ENCODE results near the gene TMEM161B. TPM values are rescaled to one million over a fixed set of nuclear protein-coding genes. Genes with fewer than 3 reads are reported as not detected.

The TMEM161B gene
- 11.3 and 15.3 TPM in 2 replicates for total RNA-seq

DNA sequence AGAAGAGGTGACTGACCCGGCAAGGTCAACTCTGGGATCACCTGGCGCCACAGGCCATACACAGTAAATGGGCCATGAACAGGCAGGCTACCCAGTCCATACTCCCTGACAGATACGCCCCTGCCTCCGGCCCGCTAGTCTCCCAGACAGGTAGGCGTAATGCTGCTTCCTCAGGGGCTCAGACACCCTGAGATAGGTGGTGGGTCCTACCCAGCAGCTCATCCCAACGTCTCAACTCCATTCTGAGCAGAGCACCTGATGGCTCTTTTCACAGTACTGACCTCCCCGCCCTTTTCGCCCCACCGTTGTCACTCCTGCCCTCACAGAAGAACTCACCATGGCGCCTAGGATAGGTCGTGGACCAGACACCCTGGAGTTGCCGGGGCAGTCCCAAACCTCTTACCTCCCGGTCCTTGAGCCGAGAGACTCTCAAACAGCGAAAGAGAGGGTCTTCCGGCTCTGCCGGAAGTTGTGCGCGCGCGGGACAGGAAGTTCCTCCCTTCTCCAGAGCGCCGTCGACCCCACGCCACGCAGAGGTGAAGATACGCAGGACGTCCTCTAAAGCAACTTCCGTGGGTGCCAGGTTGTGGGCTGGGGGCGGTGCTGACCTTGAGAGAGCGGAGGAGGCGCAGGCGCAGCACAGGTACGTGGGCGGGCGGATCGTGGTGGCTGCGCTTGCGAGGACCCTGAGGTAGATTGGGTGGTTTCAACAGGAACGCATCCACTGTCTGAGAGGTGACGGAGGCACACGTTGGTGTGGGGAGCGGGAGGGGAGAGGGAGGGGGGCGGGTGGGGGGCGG is at the start of gene TMEM161B:
TSS of gene TMEM161B (minus strand) at position 461 of the 800 bp plus-strand sequence. CDS start at position 339, 122 bp downstream.

Small RNA genes lying within 50 kb of the gene (small RNA-seq; reads per million reads assigned to genes)
- gene RNA5SP187 = not detected

All from placental epithelial cell (primary cell).